A549 (cell line): Measurements from ENCODE around the gene GJA4. TPM values are rescaled to one million over a fixed set of nuclear protein-coding genes. Genes with fewer than 3 reads are reported as not detected.

Experiments used
- ATAC-seq, 2 experiments: fragments of 200-7000 bp in 1 of 2; fragments of >200 bp in 1 of 2; cut with Nextera tagmentation in 1 of 2; cut with Tn5 transposase in 1 of 2; 3 replicates each; pipeline versions ENCODE4 v1.8.0 to v1.9.1; 2018 to 2020; ENCODE audit warnings: mild to moderate bottlenecking in 1 of 2, moderate library complexity in 1 of 2
- CTCF ChIA-PET: fragments of 300-600 bp; sonication (Branson Sonifier 250); formaldehyde crosslinking; extraction: SDS; loops from one replicate; lab custom pipeline; 2021; ENCODE audit warnings: antibody characterized with exemption, inconsistent platforms; lab: Yijun Ruan, JAX
- POLR2A ChIA-PET: fragments of 350-600 bp; formaldehyde crosslinking; extraction: SDS; loops from one replicate; lab custom pipeline; 2021; ENCODE audit warnings: antibody characterized with exemption, inconsistent platforms; lab: Yijun Ruan, JAX
- DNase-seq, 2 experiments: peaks; one replicate each; pipeline versions ENCODE4 v3.0.0 to v3.0.0-alpha.2; 2011 to 2016; ENCODE audit warnings: low read depth in 1 of 2, low spot score in 1 of 2
- FAIRE-seq: peaks from 2 replicates; lab custom pipeline; 2011; peaks lifted over from hg19 to GRCh38; lab: Jason Lieb, UNC
- H3K27ac ChIP-seq, 2 experiments: fragments of >200 bp; sonication (Bioruptor Twin); formaldehyde crosslinking; 3 replicates each; pipeline ENCODE4 v1.5.1; 2016 to 2017
- H3K4me1 ChIP-seq: fragments of >200 bp; sonication (Bioruptor Twin); formaldehyde crosslinking; 3 replicates; pipeline ENCODE4 v1.6.1; 2016
- H3K4me2 ChIP-seq: fragments of >200 bp; sonication (Bioruptor Twin); formaldehyde crosslinking; 3 replicates; pipeline ENCODE4 v1.6.1; 2016
- H3K4me3 ChIP-seq: fragments of >200 bp; sonication (Bioruptor Twin); formaldehyde crosslinking; 3 replicates; pipeline ENCODE4 v1.5.1; 2016
- H3K9me3 ChIP-seq: fragments of >200 bp; sonication (Bioruptor Twin); formaldehyde crosslinking; 3 replicates; pipeline ENCODE4 v1.6.1; 2016
- BHLHE40 ChIP-seq: IDR thresholded peaks from 2 replicates; pipeline ENCODE4 v1.6.1; 2012; ENCODE audit warnings: low read depth, low read length, inconsistent platforms
- CEBPB ChIP-seq, 2 experiments: fragments of >200 bp in 1 of 2; sonication (Bioruptor Twin) in 1 of 2; formaldehyde crosslinking in 1 of 2; IDR thresholded peaks; 2 replicates each; pipeline ENCODE4 v1.6.1; 2012 to 2016
- E2F6 ChIP-seq: IDR thresholded peaks from 2 replicates; pipeline ENCODE4 v1.6.1; 2012; ENCODE audit warnings: low read depth, borderline replicate concordance
- FOSL2 ChIP-seq, 2 experiments: fragments of 450-650 bp in 1 of 2; fragments of >200 bp in 1 of 2; sonication (Bioruptor Twin) in 1 of 2; formaldehyde crosslinking; IDR thresholded peaks; 2 replicates each; pipeline versions ENCODE4 v1.5.0 to v1.6.1; 2016 to 2020; ENCODE audit warnings: mild to moderate bottlenecking in 1 of 2, moderate library complexity in 1 of 2
- HEYL ChIP-seq: fragments of 250-450 bp; sonication (Bioruptor Pico); IDR thresholded peaks from 2 replicates; pipeline ENCODE4 v1.8.0; 2021; ENCODE audit warnings: mild to moderate bottlenecking, moderate library complexity
- HOXA7 ChIP-seq: fragments of 250-450 bp; sonication (Bioruptor Pico); IDR thresholded peaks from 2 replicates; pipeline ENCODE4 v1.5.0; 2020; ENCODE audit warnings: mild to moderate bottlenecking, moderate library complexity
- HOXB13 ChIP-seq: fragments of 250-450 bp; sonication (Bioruptor Pico); IDR thresholded peaks from 2 replicates; pipeline ENCODE4 v1.5.0; 2020; ENCODE audit warnings: low read depth, mild to moderate bottlenecking, moderate library complexity
- HOXB5 ChIP-seq: fragments of 250-450 bp; sonication (Bioruptor Pico); IDR thresholded peaks from 2 replicates; pipeline ENCODE4 v1.5.0; 2020; ENCODE audit warnings: mild to moderate bottlenecking, moderate library complexity
- JUN ChIP-seq, 2 experiments: fragments of >200 bp; sonication (Bioruptor Twin); formaldehyde crosslinking; IDR thresholded peaks; 2 replicates in 1 of 2; 3 replicates in 1 of 2; pipeline ENCODE4 v1.6.1; 2016 to 2017
- KDM5A ChIP-seq: fragments of 200-600 bp; sonication (generic); IDR thresholded peaks from 2 replicates; pipeline ENCODE4 v1.6.1; 2016; ENCODE audit warnings: antibody characterized with exemption, mild to moderate bottlenecking
- MAFK ChIP-seq: fragments of 450-650 bp; IDR thresholded peaks from 2 replicates; pipeline ENCODE4 v1.6.1; 2014; ENCODE audit not compliant: partially characterized antibody
- MAX ChIP-seq: IDR thresholded peaks from 2 replicates; pipeline ENCODE4 v1.6.1; 2012
- NR3C1 ChIP-seq: fragments of >200 bp; sonication (Bioruptor Twin); formaldehyde crosslinking; IDR thresholded peaks from 3 replicates; pipeline ENCODE4 v1.6.1; 2017
- PHF8 ChIP-seq: fragments of 200-600 bp; sonication (generic); IDR thresholded peaks from 2 replicates; pipeline ENCODE4 v1.6.1; 2016; ENCODE audit warnings: low read depth, mild to moderate bottlenecking, antibody characterized with exemption, moderate library complexity, borderline replicate concordance
- RARB ChIP-seq: fragments of 250-450 bp; sonication (Bioruptor Pico); IDR thresholded peaks from 2 replicates; pipeline ENCODE4 v1.8.0; 2021; ENCODE audit warnings: mild to moderate bottlenecking, moderate library complexity
- RFX5 ChIP-seq: fragments of 450-650 bp; IDR thresholded peaks from 2 replicates; pipeline ENCODE4 v1.7.1; 2014; ENCODE audit warnings: antibody characterized with exemption, mild to moderate bottlenecking, moderate library complexity
- RNF2 ChIP-seq: fragments of 200-600 bp; sonication (generic); IDR thresholded peaks from 2 replicates; pipeline ENCODE4 v1.6.1; 2016; ENCODE audit warnings: low read depth, mild to moderate bottlenecking, antibody characterized with exemption, moderate library complexity, borderline replicate concordance
- SREBF2 ChIP-seq: fragments of 450-650 bp; IDR thresholded peaks from 2 replicates; pipeline ENCODE4 v1.6.1; 2014; ENCODE audit warnings: mild to moderate bottlenecking, moderate library complexity
- USF2 ChIP-seq: fragments of 450-650 bp; IDR thresholded peaks from 2 replicates; pipeline ENCODE4 v1.6.1; 2014; ENCODE audit warnings: antibody characterized with exemption
- ZC3H11A ChIP-seq: fragments of 450-650 bp; IDR thresholded peaks from 2 replicates; pipeline ENCODE4 v1.6.1; 2014; ENCODE audit warnings: antibody characterized with exemption, mild to moderate bottlenecking
- ZFP36 ChIP-seq: fragments of 450-650 bp; IDR thresholded peaks from 2 replicates; pipeline ENCODE4 v1.6.1; 2014; ENCODE audit warnings: borderline replicate concordance; ENCODE audit not compliant: partially characterized antibody
- ZNF302 ChIP-seq: fragments of 250-450 bp; sonication (Bioruptor Pico); IDR thresholded peaks from 2 replicates; pipeline ENCODE4 v1.9.0; 2021; ENCODE audit warnings: inconsistent platforms, mild to moderate bottlenecking, moderate library complexity
- WGBS: methylation state at CpG from one replicate; pipeline ENCODE4 v1.1.6; 2017; ENCODE audit errors: missing lambda C conversion rate; 5-methylcytosine and 5-hydroxymethylcytosine counted together
- polyA plus RNA-seq, 4 experiments: library from polyadenylated mRNA; depleted of rRNA in 3 of 4; stranded (reverse); fragments of >200 nt; fragmentation: RNase III in 1 of 4; extraction: RNeasy Plus Mini Kit Qiagen cat#74134 plus additional on column Dnase treatment in 1 of 4; gene quantifications; 2 replicates in 3 of 4; 3 replicates in 1 of 4; pipeline ENCODE4 v1.2.3, GENCODE V29; 2011 to 2017

The GJA4 gene
- polyA plus RNA-seq, 2 of the 4 experiments (the other 2 are of a cell fraction), result not detected

GRCh38 chr1:34755961-34756360 lies 36.8 kb upstream of the GJA4 start:
- H3K9me3 ChIP-seq, result no peaks in the 10 kb centered on the region
- ChIA-PET CTCF (no interaction called here), POLR2A (no interaction called here)
- H3K4me2 ChIP-seq, result no peak overlapping the region
- H3K27ac ChIP-seq, result no peak overlapping the region
- 0 out of 3 replicates have a peak, but pooled peaks cover 6% of the 10 kb centered on the region for H3K4me1 ChIP-seq
- ATAC-seq, result no peak
- H3K4me3 ChIP-seq, result no peak overlapping the region
- DNase-seq, result no peak
- FAIRE-seq, result no peak
- TF ChIP-seq RARB (CRISPR knock-in tag) (no peak), ZNF302 (CRISPR knock-in tag) (no peak), HOXB5 (CRISPR knock-in tag) (no peak), CEBPB (IDR thresholded peaks at IDR 0.05) (no peak), KDM5A (no peak), RNF2 (no peak), ZC3H11A (no peak), PHF8 (no peak), MAX (no peak), RFX5 (no peak), MAFK (no peak), HOXB13 (CRISPR knock-in tag) (no peak), USF2 (no peak), NR3C1 (no peak), JUN (IDR thresholded peaks at IDR 0.05) (no peak), BHLHE40 (no peak)
- 97% methylated on average over 6 of the region's 6 CpGs for WGBS

- DNase-seq (no peak), FAIRE-seq (no peak), ATAC-seq (no peak)
- Histone ChIP-seq H3K4me1 (peaks cover 8% of the 10 kb centered on the region; the same call in 2 of the 3 replicates), H3K4me3 (no peak overlapping the region), H3K9me3 (no peaks in the 10 kb centered on the region), H3K27ac (no peak overlapping the region), H3K4me2 (no peak overlapping the region)
- CTCF ChIA-PET, result interaction anchor here (2.6 kb wide), 1 partner anchor 14 kb away, joined by 14 read pairs; no protein-coding TSS in a partner anchor
- POLR2A ChIA-PET, result no interaction called here
- TF ChIP-seq RFX5 (no peak), CEBPB (IDR thresholded peaks at IDR 0.05) (no peak), MAX (no peak), FOSL2 (IDR thresholded peaks at IDR 0.05) (no peak), FOSL2 (CRISPR knock-in tag; IDR thresholded peaks at IDR 0.05) (no peak), HEYL (CRISPR knock-in tag) (no peak), ZFP36 (no peak), NR3C1 (no peak)
- WGBS, result 86% methylated on average over 17 of the region's 21 CpGs
Measured at GRCh38 chr1:34757386-34757785, 35.4 kb upstream of the GJA4 start.

- Histone ChIP-seq H3K9me3 (no peaks in the 10 kb centered on the region), H3K27ac (no peak overlapping the region), H3K4me2 (no peak overlapping the region), H3K4me3 (no peak overlapping the region), H3K4me1 (peaks cover 20% of the 10 kb centered on the region)
- ChIA-PET CTCF (interaction anchor here (1.2 to 2.6 kb wide), 3 partner anchors 9 to 93 kb away, joined by 3 to 14 read pairs (median 4); no protein-coding TSS in a partner anchor), POLR2A (no interaction called here)
- WGBS, result 70% methylated on average over 3 of the region's 4 CpGs
- no peak for TF ChIP-seq E2F6
- TF ChIP-seq HOXA7 (CRISPR knock-in tag), result no peak
- no peak for TF ChIP-seq SREBF2
- no peak for DNase-seq
- FAIRE-seq, result no peak
- no peak for ATAC-seq
Measured at GRCh38 chr1:34758751-34759150, 34.0 kb upstream of the GJA4 start.
